ENCODE results near the gene ACAP3.

Gene ACAP3

DNA sequence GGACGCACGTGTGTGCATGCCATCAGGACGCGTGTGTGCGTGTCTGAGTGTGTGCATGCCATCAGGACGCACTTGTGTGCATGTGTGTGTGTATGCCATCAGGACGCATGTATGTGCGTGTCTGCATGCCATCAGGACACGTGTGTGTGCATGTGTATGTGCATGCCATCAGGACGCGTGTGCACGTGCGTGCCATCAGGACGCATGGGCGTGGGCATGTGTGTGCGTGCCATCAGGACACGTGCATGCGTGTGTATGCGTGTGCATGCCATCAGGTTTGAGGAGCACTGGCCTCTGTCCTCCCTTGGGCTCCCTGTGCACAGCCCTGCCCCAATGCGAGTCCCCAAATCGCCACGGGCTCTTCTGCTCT is 48.6 kb downstream of the ACAP3 start:
- H3K4me3 ChIP-seq (ENCODE audit: low read depth, low read length): no peak overlapping the region
- DNase-seq (ENCODE audit: low read depth): no peak
- TF ChIP-seq, protein P1, sequence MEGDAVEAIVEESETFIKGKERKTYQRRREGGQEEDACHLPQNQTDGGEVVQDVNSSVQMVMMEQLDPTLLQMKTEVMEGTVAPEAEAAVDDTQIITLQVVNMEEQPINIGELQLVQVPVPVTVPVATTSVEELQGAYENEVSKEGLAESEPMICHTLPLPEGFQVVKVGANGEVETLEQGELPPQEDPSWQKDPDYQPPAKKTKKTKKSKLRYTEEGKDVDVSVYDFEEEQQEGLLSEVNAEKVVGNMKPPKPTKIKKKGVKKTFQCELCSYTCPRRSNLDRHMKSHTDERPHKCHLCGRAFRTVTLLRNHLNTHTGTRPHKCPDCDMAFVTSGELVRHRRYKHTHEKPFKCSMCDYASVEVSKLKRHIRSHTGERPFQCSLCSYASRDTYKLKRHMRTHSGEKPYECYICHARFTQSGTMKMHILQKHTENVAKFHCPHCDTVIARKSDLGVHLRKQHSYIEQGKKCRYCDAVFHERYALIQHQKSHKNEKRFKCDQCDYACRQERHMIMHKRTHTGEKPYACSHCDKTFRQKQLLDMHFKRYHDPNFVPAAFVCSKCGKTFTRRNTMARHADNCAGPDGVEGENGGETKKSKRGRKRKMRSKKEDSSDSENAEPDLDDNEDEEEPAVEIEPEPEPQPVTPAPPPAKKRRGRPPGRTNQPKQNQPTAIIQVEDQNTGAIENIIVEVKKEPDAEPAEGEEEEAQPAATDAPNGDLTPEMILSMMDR (IDR thresholded peaks at IDR 0.05; ENCODE audit: low read depth, low read length): no peak
- TF ChIP-seq POLR2A (IDR thresholded peaks at IDR 0.05; ENCODE audit: extremely low read depth, insufficient read length): no peak
- TF ChIP-seq, protein P2, sequence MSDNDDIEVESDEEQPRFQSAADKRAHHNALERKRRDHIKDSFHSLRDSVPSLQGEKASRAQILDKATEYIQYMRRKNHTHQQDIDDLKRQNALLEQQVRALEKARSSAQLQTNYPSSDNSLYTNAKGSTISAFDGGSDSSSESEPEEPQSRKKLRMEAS (IDR thresholded peaks at IDR 0.05; ENCODE audit: low read depth, low read length): no peak
- no peak for TF ChIP-seq MYC (IDR thresholded peaks at IDR 0.05; ENCODE audit: low read depth, low read length)

DNA sequence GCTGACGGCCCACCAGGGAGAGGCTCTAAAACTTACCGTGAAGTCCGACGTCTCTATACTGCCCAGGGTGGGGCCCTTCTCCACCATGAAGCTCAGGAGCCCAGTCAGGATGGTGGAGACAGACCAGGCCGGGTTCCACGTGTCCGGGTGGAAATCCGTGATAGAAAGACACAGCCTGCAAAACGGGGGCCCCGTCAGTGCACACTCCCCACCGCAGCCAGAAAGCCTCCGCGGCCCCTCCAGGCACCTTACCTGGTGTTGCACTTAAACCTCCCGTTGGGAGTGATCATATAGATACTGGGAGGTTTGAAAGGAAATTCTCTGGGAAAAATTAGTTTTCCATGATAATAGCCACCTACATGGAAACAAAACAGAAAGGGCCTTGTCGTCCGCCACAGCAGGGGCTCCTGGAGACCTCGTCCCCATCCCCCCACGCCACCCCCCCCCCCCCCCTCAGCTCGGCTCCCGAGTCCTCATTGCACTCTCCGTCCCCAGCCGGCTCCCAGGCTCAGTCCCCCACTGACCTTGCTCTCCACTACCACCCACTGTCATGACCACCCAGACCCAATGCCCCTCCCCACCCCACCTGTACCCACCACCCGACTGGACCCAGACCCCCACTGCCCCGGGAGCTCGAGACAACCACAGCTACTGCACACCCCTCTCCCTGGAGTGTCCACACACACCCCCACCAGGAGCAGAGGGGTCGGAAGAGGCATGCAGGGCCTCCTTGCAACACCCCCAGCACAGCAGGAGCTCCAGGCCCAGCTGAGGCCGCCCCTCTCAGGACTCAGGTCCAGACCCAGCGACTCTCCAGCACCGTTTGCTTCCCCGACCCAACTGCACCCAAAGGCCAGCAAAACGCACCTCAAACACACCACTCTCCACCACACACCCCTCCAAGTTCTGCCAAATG is 50.5 kb downstream of the ACAP3 start:
- no peak for DNase-seq (ENCODE audit: low read depth)
- TF ChIP-seq POLR2A (IDR thresholded peaks at IDR 0.05; ENCODE audit: extremely low read depth, insufficient read length) (no peak), MYC (IDR thresholded peaks at IDR 0.05; ENCODE audit: low read depth, low read length) (no peak)
- TF ChIP-seq, protein P1 (IDR thresholded peaks at IDR 0.05; ENCODE audit: low read depth, low read length): no peak
- TF ChIP-seq, protein P2 (IDR thresholded peaks at IDR 0.05; ENCODE audit: low read depth, low read length): no peak
- H3K4me3 ChIP-seq (ENCODE audit: low read depth, low read length): no peak overlapping the region

DNA sequence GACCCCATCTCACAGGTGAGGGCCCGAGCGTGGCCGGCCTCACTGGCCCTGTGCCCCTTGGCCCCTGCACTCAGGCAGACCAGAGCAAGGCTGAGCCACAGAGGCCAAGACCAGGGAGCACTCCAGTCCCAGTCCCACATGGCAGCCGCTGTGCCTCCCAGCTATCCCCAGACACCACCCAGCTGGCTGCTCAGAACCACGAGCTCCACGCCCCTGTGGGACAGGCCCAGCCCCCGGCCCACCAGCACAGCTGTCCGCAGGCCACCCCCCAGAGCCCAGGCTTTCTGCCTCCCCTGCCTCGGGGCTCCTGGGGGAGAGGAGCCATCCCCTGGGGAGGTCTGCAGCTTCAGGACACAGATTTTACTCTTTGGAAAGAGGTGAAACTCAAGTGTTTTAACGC is 52.1 kb downstream of the ACAP3 start:
- DNase-seq (ENCODE audit: low read depth): no peak
- TF ChIP-seq POLR2A (IDR thresholded peaks at IDR 0.05; ENCODE audit: extremely low read depth, insufficient read length) (no peak), MYC (IDR thresholded peaks at IDR 0.05; ENCODE audit: low read depth, low read length) (no peak)
- TF ChIP-seq, protein P2 (IDR thresholded peaks at IDR 0.05; ENCODE audit: low read depth, low read length): no peak
- TF ChIP-seq, protein P1 (IDR thresholded peaks at IDR 0.05; ENCODE audit: low read depth, low read length): no peak
- no peak overlapping the region for H3K4me3 ChIP-seq (ENCODE audit: low read depth, low read length)

DNA sequence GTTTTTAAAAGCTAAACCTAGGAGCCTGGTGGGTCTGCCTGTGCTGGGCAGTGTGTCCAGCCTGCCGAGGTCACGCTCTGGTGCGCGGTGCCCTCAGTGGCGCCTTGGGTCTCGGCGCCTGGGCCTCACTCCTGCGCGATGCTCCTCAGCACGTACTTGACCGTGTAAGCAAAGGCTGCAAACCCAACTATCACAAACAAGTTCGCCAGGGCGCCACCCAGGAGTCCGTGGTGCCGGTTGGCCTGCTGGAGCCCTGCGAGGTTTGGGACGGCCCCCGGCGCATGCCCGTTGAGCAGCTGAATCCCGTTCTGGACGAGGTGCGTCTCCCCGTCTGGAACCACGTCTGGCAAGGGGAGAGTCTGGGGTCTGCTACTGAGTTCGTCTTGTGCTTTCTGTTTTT is 52.7 kb downstream of the ACAP3 start:
- no peak for DNase-seq (ENCODE audit: low read depth)
- TF ChIP-seq, protein P1 (IDR thresholded peaks at IDR 0.05; ENCODE audit: low read depth, low read length): no peak
- no peak for TF ChIP-seq MYC (IDR thresholded peaks at IDR 0.05; ENCODE audit: low read depth, low read length)
- no peak for TF ChIP-seq POLR2A (IDR thresholded peaks at IDR 0.05; ENCODE audit: extremely low read depth, insufficient read length)
- TF ChIP-seq, protein P2 (IDR thresholded peaks at IDR 0.05; ENCODE audit: low read depth, low read length): no peak
- no peak overlapping the region for H3K4me3 ChIP-seq (ENCODE audit: low read depth, low read length)

DNA sequence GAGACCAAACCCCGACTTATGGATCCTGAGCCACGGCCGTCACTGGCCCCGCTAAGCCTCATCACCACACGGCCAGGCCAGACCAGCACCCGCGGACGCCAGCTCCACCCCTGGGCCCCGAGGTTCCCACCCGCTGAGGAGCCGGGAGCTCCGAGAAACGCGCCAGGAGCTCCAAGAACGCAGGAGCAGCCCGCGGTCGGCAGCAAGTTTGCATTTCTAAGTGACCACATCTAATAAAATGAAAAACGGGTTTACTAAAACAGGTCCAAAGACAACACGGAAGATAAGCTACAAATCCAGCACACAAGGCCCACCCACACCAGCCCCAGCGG is 53.1 kb downstream of the ACAP3 start:
- H3K4me3 ChIP-seq (ENCODE audit: low read depth, low read length): no peak overlapping the region
- DNase-seq (ENCODE audit: low read depth): no peak
- TF ChIP-seq POLR2A (IDR thresholded peaks at IDR 0.05; ENCODE audit: extremely low read depth, insufficient read length): no peak
- TF ChIP-seq, protein P2 (IDR thresholded peaks at IDR 0.05; ENCODE audit: low read depth, low read length): no peak
- no peak for TF ChIP-seq MYC (IDR thresholded peaks at IDR 0.05; ENCODE audit: low read depth, low read length)
- TF ChIP-seq, protein P1 (IDR thresholded peaks at IDR 0.05; ENCODE audit: low read depth, low read length): no peak
